SK-N-SH treated with all-trans-retinoic acid at 6 μM for 48 hours (cell line): ENCODE measurements around the gene SDHB.

ENCODE experiments used
- ATAC-seq: fragments of 200-7000 bp; cut with Tn5 transposase; 3 replicates; pipeline ENCODE4 v1.9.1; 2020; ENCODE audit warnings: mild to moderate bottlenecking, moderate library complexity
- ARNTL ChIP-seq: fragments of 450-650 bp; formaldehyde crosslinking; IDR thresholded peaks from 2 replicates; pipeline ENCODE4 v1.5.0; 2020; ENCODE audit warnings: low read depth, mild to moderate bottlenecking, moderate library complexity, borderline replicate concordance
- BACH2 ChIP-seq: fragments of 250-450 bp; sonication (Bioruptor Pico); IDR thresholded peaks from 2 replicates; pipeline ENCODE4 v1.9.0; 2021; ENCODE audit warnings: mild to moderate bottlenecking, borderline replicate concordance
- CSDC2 ChIP-seq: fragments of 250-450 bp; sonication (Bioruptor Pico); IDR thresholded peaks from 2 replicates; pipeline ENCODE4 v1.5.0; 2020; ENCODE audit warnings: mild to moderate bottlenecking, moderate library complexity
- ESRRG ChIP-seq: fragments of 250-450 bp; sonication (Bioruptor Pico); IDR thresholded peaks from 2 replicates; pipeline ENCODE4 v1.6.1; 2021; ENCODE audit warnings: mild to moderate bottlenecking
- GLIS3 ChIP-seq: fragments of 250-450 bp; sonication (Bioruptor Pico); IDR thresholded peaks from 2 replicates; pipeline ENCODE4 v1.5.0; 2020; ENCODE audit warnings: mild to moderate bottlenecking, moderate library complexity
- ISL1 ChIP-seq: fragments of 250-450 bp; sonication (Bioruptor Pico); IDR thresholded peaks from 2 replicates; pipeline ENCODE4 v2.1.2; 2022; ENCODE audit warnings: mild to moderate bottlenecking, moderate library complexity
- OSR1 ChIP-seq: fragments of 250-450 bp; sonication (Bioruptor Pico); IDR thresholded peaks from 2 replicates; pipeline ENCODE4 v1.8.0; 2022; ENCODE audit warnings: moderate library complexity, mild to moderate bottlenecking, inconsistent platforms
- PPARA ChIP-seq: fragments of 250-450 bp; sonication (Bioruptor Pico); IDR thresholded peaks from 2 replicates; pipeline ENCODE4 v1.5.0; 2020; ENCODE audit warnings: mild to moderate bottlenecking, borderline replicate concordance
- RARB ChIP-seq: fragments of 250-450 bp; sonication (Bioruptor Pico); IDR thresholded peaks from 2 replicates; pipeline ENCODE4 v1.8.0; 2021; ENCODE audit warnings: mild to moderate bottlenecking, moderate library complexity
- SNAI2 ChIP-seq: fragments of 250-450 bp; sonication (Bioruptor Pico); IDR thresholded peaks from 2 replicates; pipeline ENCODE4 v1.5.0; 2020; ENCODE audit warnings: mild to moderate bottlenecking, moderate library complexity
- TCF4 ChIP-seq: fragments of 250-450 bp; sonication (Bioruptor Pico); IDR thresholded peaks from 2 replicates; pipeline ENCODE4 v1.8.0; 2021; ENCODE audit warnings: mild to moderate bottlenecking, moderate library complexity, borderline replicate concordance
- TOX ChIP-seq: fragments of 250-450 bp; sonication (Bioruptor Pico); IDR thresholded peaks from 2 replicates; pipeline ENCODE4 v1.8.0; 2021; ENCODE audit warnings: mild to moderate bottlenecking, moderate library complexity, borderline replicate concordance
- ZC3H10 ChIP-seq: fragments of 250-450 bp; sonication (Bioruptor Pico); IDR thresholded peaks from 2 replicates; pipeline ENCODE4 v1.5.1; 2021; ENCODE audit warnings: mild to moderate bottlenecking, moderate library complexity
- ZFP3 ChIP-seq: fragments of 250-450 bp; sonication (Bioruptor Pico); IDR thresholded peaks from 2 replicates; pipeline ENCODE4 v1.5.0; 2020; ENCODE audit warnings: mild to moderate bottlenecking, moderate library complexity
- ZFP30 ChIP-seq: fragments of 450-650 bp; formaldehyde crosslinking; IDR thresholded peaks from 2 replicates; pipeline ENCODE4 v1.5.0; 2022; ENCODE audit warnings: mild to moderate bottlenecking, moderate library complexity
- ZNF565 ChIP-seq: fragments of 450-650 bp; formaldehyde crosslinking; conservative IDR thresholded peaks from 2 replicates; pipeline ENCODE4 v1.5.0; 2020; ENCODE audit warnings: low read depth, mild to moderate bottlenecking, moderate library complexity
- ZNF70 ChIP-seq: fragments of 450-650 bp; formaldehyde crosslinking; IDR thresholded peaks from 2 replicates; pipeline ENCODE4 v1.5.0; 2020; ENCODE audit warnings: mild to moderate bottlenecking, moderate library complexity
- ZNF8 ChIP-seq: fragments of 450-650 bp; formaldehyde crosslinking; IDR thresholded peaks from 2 replicates; pipeline ENCODE4 v1.5.0; 2020; ENCODE audit warnings: mild to moderate bottlenecking, moderate library complexity
- TF ChIP-seq, protein P1 (sequence below): fragments of 250-450 bp; sonication (Bioruptor Pico); IDR thresholded peaks from 2 replicates; pipeline ENCODE4 v1.8.0; 2021; ENCODE audit warnings: low read depth, mild to moderate bottlenecking, moderate library complexity, borderline replicate concordance
- TF ChIP-seq, protein P2 (sequence below): fragments of 250-450 bp; sonication (Bioruptor Pico); IDR thresholded peaks from 2 replicates; pipeline ENCODE4 v1.8.0; 2020; ENCODE audit warnings: mild to moderate bottlenecking, moderate library complexity, borderline replicate concordance
- TF ChIP-seq, protein P3 (sequence below): fragments of 250-450 bp; sonication (Bioruptor Pico); IDR thresholded peaks from 2 replicates; pipeline ENCODE4 v1.5.1; 2021; ENCODE audit warnings: mild to moderate bottlenecking, moderate library complexity
- TF ChIP-seq, protein P4 (sequence below): fragments of 250-450 bp; sonication (Bioruptor Pico); IDR thresholded peaks from 2 replicates; pipeline ENCODE4 v1.5.1; 2020; ENCODE audit warnings: low read depth, mild to moderate bottlenecking, moderate library complexity
- TF ChIP-seq, protein P5 (sequence below): fragments of 250-450 bp; sonication (Bioruptor Pico); IDR thresholded peaks from 2 replicates; pipeline ENCODE4 v1.5.0; 2020; ENCODE audit warnings: mild to moderate bottlenecking, moderate library complexity

The SDHB gene

DNA sequence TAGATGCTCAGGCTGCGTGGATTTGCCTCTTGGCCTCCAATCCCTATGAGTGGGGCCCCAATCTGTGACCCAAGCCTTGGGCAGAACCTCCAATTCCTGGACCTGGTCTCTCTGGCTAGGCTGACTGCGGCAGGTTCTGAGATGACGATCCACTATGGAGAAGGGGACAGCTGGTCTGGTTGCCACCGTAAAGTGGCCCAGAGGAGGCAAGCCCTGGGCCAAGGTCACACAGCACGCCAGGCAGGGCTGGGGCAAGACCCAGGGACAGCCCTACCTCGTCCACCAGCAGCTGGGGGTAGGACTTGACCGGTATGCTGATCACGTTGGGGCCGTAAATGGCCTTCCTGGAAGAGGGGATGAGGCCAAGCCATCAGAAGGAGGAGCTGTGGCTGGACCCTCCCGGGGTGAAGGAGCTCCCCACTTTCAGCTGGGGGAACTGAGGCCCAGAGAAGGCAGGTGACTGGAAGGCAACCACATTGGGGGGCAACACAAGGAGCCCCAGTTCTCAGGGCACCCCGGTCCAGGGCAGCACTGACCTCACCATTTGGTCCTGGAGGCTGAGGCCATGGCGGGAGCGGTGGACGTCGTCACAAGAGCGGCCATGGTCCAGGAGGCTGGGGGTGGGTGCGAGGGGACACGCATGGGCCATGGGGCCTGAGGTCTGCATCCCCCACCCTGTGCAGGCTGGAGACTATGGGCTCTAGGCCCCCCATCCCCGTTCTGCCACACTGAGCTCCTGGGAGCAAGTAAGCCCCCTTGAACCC is 51.9 kb downstream of the SDHB start:
- TF ChIP-seq BACH2 (no peak), ZNF70 (no peak), ZNF565 (CRISPR knock-in tag) (no peak), ISL1 (CRISPR knock-in tag) (no peak), PPARA (CRISPR knock-in tag) (no peak), GLIS3 (CRISPR knock-in tag) (no peak), TCF4 (CRISPR knock-in tag) (no peak), ZC3H10 (CRISPR knock-in tag) (no peak), RARB (CRISPR knock-in tag) (no peak), ZFP3 (CRISPR knock-in tag) (no peak), ARNTL (CRISPR knock-in tag) (no peak), SNAI2 (CRISPR knock-in tag) (no peak), CSDC2 (CRISPR knock-in tag) (no peak), OSR1 (no peak), ESRRG (CRISPR knock-in tag) (no peak)
- TF ChIP-seq, protein P1, sequence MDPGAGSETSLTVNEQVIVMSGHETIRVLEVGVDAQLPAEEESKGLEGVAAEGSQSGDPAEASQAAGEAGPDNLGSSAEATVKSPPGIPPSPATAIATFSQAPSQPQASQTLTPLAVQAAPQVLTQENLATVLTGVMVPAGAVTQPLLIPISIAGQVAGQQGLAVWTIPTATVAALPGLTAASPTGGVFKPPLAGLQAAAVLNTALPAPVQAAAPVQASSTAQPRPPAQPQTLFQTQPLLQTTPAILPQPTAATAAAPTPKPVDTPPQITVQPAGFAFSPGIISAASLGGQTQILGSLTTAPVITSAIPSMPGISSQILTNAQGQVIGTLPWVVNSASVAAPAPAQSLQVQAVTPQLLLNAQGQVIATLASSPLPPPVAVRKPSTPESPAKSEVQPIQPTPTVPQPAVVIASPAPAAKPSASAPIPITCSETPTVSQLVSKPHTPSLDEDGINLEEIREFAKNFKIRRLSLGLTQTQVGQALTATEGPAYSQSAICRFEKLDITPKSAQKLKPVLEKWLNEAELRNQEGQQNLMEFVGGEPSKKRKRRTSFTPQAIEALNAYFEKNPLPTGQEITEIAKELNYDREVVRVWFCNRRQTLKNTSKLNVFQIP, result no peak
- TF ChIP-seq, protein P2, sequence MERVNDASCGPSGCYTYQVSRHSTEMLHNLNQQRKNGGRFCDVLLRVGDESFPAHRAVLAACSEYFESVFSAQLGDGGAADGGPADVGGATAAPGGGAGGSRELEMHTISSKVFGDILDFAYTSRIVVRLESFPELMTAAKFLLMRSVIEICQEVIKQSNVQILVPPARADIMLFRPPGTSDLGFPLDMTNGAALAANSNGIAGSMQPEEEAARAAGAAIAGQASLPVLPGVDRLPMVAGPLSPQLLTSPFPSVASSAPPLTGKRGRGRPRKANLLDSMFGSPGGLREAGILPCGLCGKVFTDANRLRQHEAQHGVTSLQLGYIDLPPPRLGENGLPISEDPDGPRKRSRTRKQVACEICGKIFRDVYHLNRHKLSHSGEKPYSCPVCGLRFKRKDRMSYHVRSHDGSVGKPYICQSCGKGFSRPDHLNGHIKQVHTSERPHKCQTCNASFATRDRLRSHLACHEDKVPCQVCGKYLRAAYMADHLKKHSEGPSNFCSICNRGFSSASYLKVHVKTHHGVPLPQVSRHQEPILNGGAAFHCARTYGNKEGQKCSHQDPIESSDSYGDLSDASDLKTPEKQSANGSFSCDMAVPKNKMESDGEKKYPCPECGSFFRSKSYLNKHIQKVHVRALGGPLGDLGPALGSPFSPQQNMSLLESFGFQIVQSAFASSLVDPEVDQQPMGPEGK (CRISPR knock-in tag), result no peak
- TF ChIP-seq, protein P3, sequence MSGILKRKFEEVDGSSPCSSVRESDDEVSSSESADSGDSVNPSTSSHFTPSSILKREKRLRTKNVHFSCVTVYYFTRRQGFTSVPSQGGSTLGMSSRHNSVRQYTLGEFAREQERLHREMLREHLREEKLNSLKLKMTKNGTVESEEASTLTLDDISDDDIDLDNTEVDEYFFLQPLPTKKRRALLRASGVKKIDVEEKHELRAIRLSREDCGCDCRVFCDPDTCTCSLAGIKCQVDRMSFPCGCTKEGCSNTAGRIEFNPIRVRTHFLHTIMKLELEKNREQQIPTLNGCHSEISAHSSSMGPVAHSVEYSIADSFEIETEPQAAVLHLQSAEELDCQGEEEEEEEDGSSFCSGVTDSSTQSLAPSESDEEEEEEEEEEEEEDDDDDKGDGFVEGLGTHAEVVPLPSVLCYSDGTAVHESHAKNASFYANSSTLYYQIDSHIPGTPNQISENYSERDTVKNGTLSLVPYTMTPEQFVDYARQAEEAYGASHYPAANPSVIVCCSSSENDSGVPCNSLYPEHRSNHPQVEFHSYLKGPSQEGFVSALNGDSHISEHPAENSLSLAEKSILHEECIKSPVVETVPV (CRISPR knock-in tag), result no peak
- no peak for ATAC-seq

DNA sequence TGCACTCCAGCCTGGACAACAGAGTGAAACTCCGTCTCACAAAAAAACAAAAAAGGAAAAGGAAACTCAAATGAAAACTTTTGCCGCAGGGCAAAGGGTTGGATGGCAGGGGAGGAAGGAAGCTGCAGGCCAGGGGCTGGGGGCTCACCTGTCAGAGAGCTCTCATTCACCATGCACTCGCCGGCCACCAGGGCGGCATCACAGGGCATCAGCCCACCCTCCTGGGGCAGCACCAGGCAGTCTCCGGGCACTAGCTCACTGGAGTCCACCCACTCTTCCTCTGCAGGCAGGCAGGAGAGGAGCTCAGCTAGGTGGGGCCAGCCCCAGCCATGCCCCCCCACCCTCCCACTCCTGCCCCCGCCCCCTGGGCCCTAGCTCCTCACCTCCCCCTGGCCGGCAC is 54.0 kb downstream of the SDHB start:
- ATAC-seq, result no peak

More for the DNA sequence above, 54.0 kb downstream of the SDHB start:
- TF ChIP-seq, protein P4, sequence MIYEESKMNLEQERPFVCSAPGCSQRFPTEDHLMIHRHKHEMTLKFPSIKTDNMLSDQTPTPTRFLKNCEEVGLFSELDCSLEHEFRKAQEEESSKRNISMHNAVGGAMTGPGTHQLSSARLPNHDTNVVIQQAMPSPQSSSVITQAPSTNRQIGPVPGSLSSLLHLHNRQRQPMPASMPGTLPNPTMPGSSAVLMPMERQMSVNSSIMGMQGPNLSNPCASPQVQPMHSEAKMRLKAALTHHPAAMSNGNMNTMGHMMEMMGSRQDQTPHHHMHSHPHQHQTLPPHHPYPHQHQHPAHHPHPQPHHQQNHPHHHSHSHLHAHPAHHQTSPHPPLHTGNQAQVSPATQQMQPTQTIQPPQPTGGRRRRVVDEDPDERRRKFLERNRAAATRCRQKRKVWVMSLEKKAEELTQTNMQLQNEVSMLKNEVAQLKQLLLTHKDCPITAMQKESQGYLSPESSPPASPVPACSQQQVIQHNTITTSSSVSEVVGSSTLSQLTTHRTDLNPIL (CRISPR knock-in tag), result no peak
- no peak for TF ChIP-seq ISL1 (CRISPR knock-in tag)
- TF ChIP-seq OSR1, result no peak
- no peak for TF ChIP-seq BACH2
- TF ChIP-seq TOX, result no peak
- TF ChIP-seq TCF4 (CRISPR knock-in tag), result no peak
- TF ChIP-seq, protein P2 (CRISPR knock-in tag), result no peak
- TF ChIP-seq ZFP3 (CRISPR knock-in tag), result no peak
- TF ChIP-seq ZNF8 (CRISPR knock-in tag), result no peak
- TF ChIP-seq, protein P5, sequence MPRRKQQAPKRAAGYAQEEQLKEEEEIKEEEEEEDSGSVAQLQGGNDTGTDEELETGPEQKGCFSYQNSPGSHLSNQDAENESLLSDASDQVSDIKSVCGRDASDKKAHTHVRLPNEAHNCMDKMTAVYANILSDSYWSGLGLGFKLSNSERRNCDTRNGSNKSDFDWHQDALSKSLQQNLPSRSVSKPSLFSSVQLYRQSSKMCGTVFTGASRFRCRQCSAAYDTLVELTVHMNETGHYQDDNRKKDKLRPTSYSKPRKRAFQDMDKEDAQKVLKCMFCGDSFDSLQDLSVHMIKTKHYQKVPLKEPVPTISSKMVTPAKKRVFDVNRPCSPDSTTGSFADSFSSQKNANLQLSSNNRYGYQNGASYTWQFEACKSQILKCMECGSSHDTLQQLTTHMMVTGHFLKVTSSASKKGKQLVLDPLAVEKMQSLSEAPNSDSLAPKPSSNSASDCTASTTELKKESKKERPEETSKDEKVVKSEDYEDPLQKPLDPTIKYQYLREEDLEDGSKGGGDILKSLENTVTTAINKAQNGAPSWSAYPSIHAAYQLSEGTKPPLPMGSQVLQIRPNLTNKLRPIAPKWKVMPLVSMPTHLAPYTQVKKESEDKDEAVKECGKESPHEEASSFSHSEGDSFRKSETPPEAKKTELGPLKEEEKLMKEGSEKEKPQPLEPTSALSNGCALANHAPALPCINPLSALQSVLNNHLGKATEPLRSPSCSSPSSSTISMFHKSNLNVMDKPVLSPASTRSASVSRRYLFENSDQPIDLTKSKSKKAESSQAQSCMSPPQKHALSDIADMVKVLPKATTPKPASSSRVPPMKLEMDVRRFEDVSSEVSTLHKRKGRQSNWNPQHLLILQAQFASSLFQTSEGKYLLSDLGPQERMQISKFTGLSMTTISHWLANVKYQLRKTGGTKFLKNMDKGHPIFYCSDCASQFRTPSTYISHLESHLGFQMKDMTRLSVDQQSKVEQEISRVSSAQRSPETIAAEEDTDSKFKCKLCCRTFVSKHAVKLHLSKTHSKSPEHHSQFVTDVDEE (CRISPR knock-in tag), result no peak
- no peak for TF ChIP-seq SNAI2 (CRISPR knock-in tag)
- TF ChIP-seq ZFP30 (CRISPR knock-in tag), result no peak
- TF ChIP-seq CSDC2 (CRISPR knock-in tag), result no peak
- no peak for TF ChIP-seq ARNTL (CRISPR knock-in tag)
- no peak for TF ChIP-seq RARB (CRISPR knock-in tag)
- TF ChIP-seq ZNF565 (CRISPR knock-in tag), result no peak
- no peak for TF ChIP-seq PPARA (CRISPR knock-in tag)
- no peak for TF ChIP-seq ZNF70
- TF ChIP-seq, protein P3 (CRISPR knock-in tag), result no peak
- TF ChIP-seq, protein P1, result no peak
- TF ChIP-seq, all 23 proteins: peak for 0
